WTC11 (cell line): Measurements from ENCODE around the gene PARP2. TPM values are rescaled to one million over a fixed set of nuclear protein-coding genes. Genes with fewer than 3 reads are reported as not detected.

Experiments
- ATAC-seq: fragments of 200-7000 bp; cut with Tn5 transposase; 2 replicates; pipeline ENCODE4 v1.10.0; 2021; ENCODE audit warnings: mild to moderate bottlenecking, moderate library complexity
- CTCF ChIA-PET: fragments of 300-600 bp; sonication (Branson Sonifier 250); formaldehyde crosslinking; loops from one replicate; lab custom pipeline; 2021; ENCODE audit warnings: antibody characterized with exemption; lab: Charles Lee
- POLR2A ChIA-PET: fragments of 350-600 bp; sonication (Branson Sonifier 250); formaldehyde crosslinking; loops from one replicate; lab custom pipeline; 2021; ENCODE audit warnings: antibody characterized with exemption; lab: Charles Lee
- DNase-seq: peaks from one replicate; pipeline ENCODE4 v3.0.0; 2021; ENCODE audit warnings: low spot score
- H3K27ac Mint-ChIP-seq: 2 replicates; pipeline ENCODE4 v1.8.0; 2021; ENCODE audit warnings: mixed read lengths
- H3K27me3 Mint-ChIP-seq: 2 replicates; pipeline ENCODE4 v1.8.0; 2021; ENCODE audit warnings: low read depth, mild to moderate bottlenecking, moderate library complexity, mixed read lengths
- H3K36me3 Mint-ChIP-seq: 2 replicates; pipeline ENCODE4 v1.8.0; 2021; ENCODE audit warnings: mixed read lengths
- H3K4me1 Mint-ChIP-seq: 2 replicates; pipeline ENCODE4 v1.8.0; 2022; ENCODE audit warnings: mixed read lengths
- H3K4me3 Mint-ChIP-seq: 2 replicates; pipeline ENCODE4 v1.8.0; 2021; ENCODE audit warnings: mild to moderate bottlenecking, moderate library complexity, mixed read lengths
- H3K9me3 Mint-ChIP-seq: 2 replicates; pipeline ENCODE4 v1.8.0; 2021; ENCODE audit warnings: mixed read lengths
- ATF3 ChIP-seq: sonication (generic); formaldehyde crosslinking; conservative IDR thresholded peaks from 2 replicates; pipeline ENCODE4 v1.8.1; 2022; ENCODE audit warnings: mild to moderate bottlenecking, missing genetic modification reagents
- CDX4 ChIP-seq: fragments of 250-450 bp; sonication (Bioruptor Pico); IDR thresholded peaks from 2 replicates; pipeline ENCODE4 v1.9.0; 2021; ENCODE audit warnings: moderate library complexity, mild to moderate bottlenecking, inconsistent platforms, borderline replicate concordance
- E2F4 ChIP-seq: sonication (generic); formaldehyde crosslinking; IDR thresholded peaks from 2 replicates; pipeline ENCODE4 v1.8.1; 2022; ENCODE audit warnings: low read depth, mild to moderate bottlenecking, moderate library complexity, missing genetic modification reagents, borderline replicate concordance
- ESRRA ChIP-seq: sonication (generic); formaldehyde crosslinking; IDR thresholded peaks from 2 replicates; pipeline ENCODE4 v1.8.1; 2022; ENCODE audit warnings: mild to moderate bottlenecking, missing genetic modification reagents, borderline replicate concordance
- KAT7 ChIP-seq: sonication (generic); formaldehyde crosslinking; IDR thresholded peaks from 2 replicates; pipeline ENCODE4 v1.8.1; 2023; ENCODE audit warnings: missing genetic modification reagents, mild to moderate bottlenecking, borderline replicate concordance
- MLX ChIP-seq: sonication (generic); formaldehyde crosslinking; IDR thresholded peaks from 2 replicates; pipeline ENCODE4 v1.8.1; 2023; ENCODE audit warnings: mild to moderate bottlenecking, missing genetic modification reagents, moderate library complexity
- NFATC4 ChIP-seq: fragments of 250-450 bp; sonication (Bioruptor Pico); IDR thresholded peaks from 2 replicates; pipeline ENCODE4 v1.9.0; 2021; ENCODE audit warnings: mild to moderate bottlenecking
- PREB ChIP-seq: sonication (generic); formaldehyde crosslinking; IDR thresholded peaks from 2 replicates; pipeline ENCODE4 v1.8.1; 2022; ENCODE audit warnings: mild to moderate bottlenecking, missing genetic modification reagents, moderate library complexity, borderline replicate concordance
- SMAD3 ChIP-seq: sonication (generic); formaldehyde crosslinking; IDR thresholded peaks from 2 replicates; pipeline ENCODE4 v1.8.0; 2022; ENCODE audit warnings: missing genetic modification reagents, mild to moderate bottlenecking, borderline replicate concordance
- SMAD4 ChIP-seq: sonication (generic); formaldehyde crosslinking; IDR thresholded peaks from 2 replicates; pipeline ENCODE4 v1.8.0; 2022; ENCODE audit warnings: mild to moderate bottlenecking, missing genetic modification reagents
- SP1 ChIP-seq: sonication (generic); formaldehyde crosslinking; conservative IDR thresholded peaks from 2 replicates; pipeline ENCODE4 v1.8.1; 2022; ENCODE audit warnings: missing genetic modification reagents
- ZBTB43 ChIP-seq: sonication (generic); formaldehyde crosslinking; IDR thresholded peaks from 2 replicates; pipeline ENCODE4 v1.8.1; 2023; ENCODE audit warnings: mild to moderate bottlenecking, missing genetic modification reagents
- ZNF263 ChIP-seq: sonication (generic); formaldehyde crosslinking; IDR thresholded peaks from 2 replicates; pipeline ENCODE4 v1.8.1; 2022; ENCODE audit warnings: low read depth, mild to moderate bottlenecking, moderate library complexity, missing genetic modification reagents
- ZNF512 ChIP-seq: sonication (generic); formaldehyde crosslinking; IDR thresholded peaks from 2 replicates; pipeline ENCODE4 v1.8.1; 2022; ENCODE audit warnings: missing genetic modification reagents, borderline replicate concordance
- ZNF532 ChIP-seq: fragments of 250-450 bp; sonication (Bioruptor Pico); IDR thresholded peaks from 2 replicates; pipeline ENCODE4 v1.9.0; 2021; ENCODE audit warnings: mild to moderate bottlenecking, borderline replicate concordance
- ZNF671 ChIP-seq: fragments of 250-450 bp; sonication (Bioruptor Pico); IDR thresholded peaks from 2 replicates; pipeline ENCODE4 v1.8.0; 2021; ENCODE audit warnings: mild to moderate bottlenecking
- total RNA-seq: library from RNA; stranded (reverse); gene quantifications from 3 replicates; pipeline ENCODE4 v1.2.3, GENCODE V29; 2021

Gene PARP2
- total RNA-seq, 1 experiment from 2014 or later, result 37.1 TPM

- Mint-ChIP-seq H3K9me3 (no peaks in the 10 kb centered on the region), H3K36me3 (peaks cover 53% of the 10 kb centered on the region), H3K4me3 (peak overlapping the region; percentile 94; the same call in 1 of the 2 replicates), H3K27ac (0 out of 2 replicates have a peak overlapping the region, but pooled peaks have one; percentile 78), H3K27me3 (no peaks in the 10 kb centered on the region), H3K4me1 (peaks cover 32% of the 10 kb centered on the region)
- CTCF ChIA-PET, result interaction anchor here (0.7 to 1.8 kb wide), 5 partner anchors 12 to 284 kb away, joined by 3 to 8 read pairs (median 4); partner anchors contain the start of gene PARP2
- no peak for DNase-seq
- TF ChIP-seq MLX (CRISPR knock-in tag) (no peak), ATF3 (CRISPR knock-in tag) (no peak), ESRRA (CRISPR knock-in tag) (no peak), KAT7 (CRISPR knock-in tag) (no peak), CDX4 (no peak)
- no peak for ATAC-seq
- POLR2A ChIA-PET, result interaction anchor here (0.7 to 3.4 kb wide), 2 partner anchors 13 to 249 kb away, joined by 4 to 34 read pairs; partner anchors contain the start of gene PARP2
These were observed 14.1 kb upstream of the PARP2 start for GRCh38 chr14:20329355-20329754.

- DNase-seq (no peak), ATAC-seq (no peak)
- peaks cover 40% of the 10 kb centered on the region for H3K36me3 Mint-ChIP-seq
- H3K27ac Mint-ChIP-seq, result peak overlapping the region; percentile 90
- POLR2A ChIA-PET, result no interaction called here
- H3K4me1 Mint-ChIP-seq, result peaks cover 32% of the 10 kb centered on the region
- CTCF ChIA-PET, result no interaction called here
- no peaks in the 10 kb centered on the region for H3K9me3 Mint-ChIP-seq
- H3K27me3 Mint-ChIP-seq, result no peaks in the 10 kb centered on the region
- TF ChIP-seq SP1, result no peak
- TF ChIP-seq ZNF532, result no peak
- TF ChIP-seq SMAD3 (CRISPR knock-in tag), result no peak
- TF ChIP-seq SMAD4 (CRISPR knock-in tag), result no peak
- no peak for TF ChIP-seq E2F4 (CRISPR knock-in tag)
- TF ChIP-seq PREB, result no peak
- H3K4me3 Mint-ChIP-seq, result peak overlapping the region; percentile 94
These were observed 12.3 kb upstream of the PARP2 start for GRCh38 chr14:20331053-20331613.

GRCh38 chr14:20332431-20332787 is 11.0 kb upstream of the PARP2 start:
- Mint-ChIP-seq H3K4me1 (peaks cover 31% of the 10 kb centered on the region), H3K9me3 (no peaks in the 10 kb centered on the region), H3K36me3 (peaks cover 27% of the 10 kb centered on the region), H3K27me3 (no peaks in the 10 kb centered on the region), H3K27ac (peak overlapping the region; percentile 98), H3K4me3 (peak overlapping the region; percentile 94)
- CTCF ChIA-PET, result interaction anchor here (1.1 to 1.3 kb wide), 2 partner anchors 9 to 11 kb away, joined by 3 to 9 read pairs; partner anchors contain the start of gene PARP2
- ATAC-seq (no peak), DNase-seq (no peak)
- POLR2A ChIA-PET, result interaction anchor here (0.6 to 2.8 kb wide), 5 partner anchors 10 to 281 kb away, joined by 3 to 46 read pairs (median 4); partner anchors contain the start of gene PARP2
- TF ChIP-seq ZNF263 (CRISPR knock-in tag), result no peak
- TF ChIP-seq E2F4 (CRISPR knock-in tag), result no peak
- TF ChIP-seq ZNF671, result no peak
- no peak for TF ChIP-seq KAT7 (CRISPR knock-in tag)
- no peak for TF ChIP-seq ZNF512 (CRISPR knock-in tag)
- TF ChIP-seq NFATC4 (CRISPR knock-in tag), result no peak
- TF ChIP-seq ZBTB43 (CRISPR knock-in tag), result no peak
